H1 (cell line): ENCODE data around the gene LCORL. TPM values are rescaled to one million over a fixed set of nuclear protein-coding genes. Genes with fewer than 3 reads are reported as not detected.

Experiments
- CTCF ChIA-PET: fragments of 300-600 bp; sonication (Branson Sonifier 250); formaldehyde crosslinking; loops from one replicate; lab custom pipeline; 2021; ENCODE audit not compliant: partially characterized antibody; lab: Charles Lee
- POLR2A ChIA-PET: fragments of 300-600 bp; sonication (Branson Sonifier 250); formaldehyde crosslinking; loops from one replicate; lab custom pipeline; 2021; ENCODE audit warnings: inconsistent platforms; ENCODE audit not compliant: partially characterized antibody; lab: Charles Lee
- DNase-seq, 2 experiments: peaks; one replicate each; pipeline versions ENCODE4 v3.0.0 to v3.0.0-alpha.2; 2010 to 2022; ENCODE audit warnings: low spot score in 2 of 2, low read depth in 1 of 2, mixed read lengths in 1 of 2
- FAIRE-seq: peaks from 2 replicates; lab custom pipeline; 2011; peaks lifted over from hg19 to GRCh38; lab: Jason Lieb, UNC
- H2AFZ ChIP-seq: 2 replicates; pipeline ENCODE4 v1.8.1; 2012; ENCODE audit warnings: low read length, inconsistent platforms
- H2AK5ac ChIP-seq: 2 replicates; pipeline ENCODE4 v1.6.1; 2013; ENCODE audit warnings: low read depth, low read length
- H2BK120ac ChIP-seq: replicated peaks from 2 replicates; pipeline ENCODE3; 2013; ENCODE audit warnings: low read depth, low read length, inconsistent platforms
- H2BK12ac ChIP-seq: 2 replicates; pipeline ENCODE4 v1.6.1; 2013; ENCODE audit warnings: low read depth, low read length
- H2BK15ac ChIP-seq: 2 replicates; pipeline ENCODE4 v1.6.1; 2013; ENCODE audit warnings: low read length
- H2BK20ac ChIP-seq: 2 replicates; pipeline ENCODE4 v1.6.1; 2013; ENCODE audit warnings: low read length
- H2BK5ac ChIP-seq: 2 replicates; pipeline ENCODE4 v1.6.1; 2013; ENCODE audit warnings: low read depth, low read length
- H3K14ac ChIP-seq: 2 replicates; pipeline ENCODE4 v1.6.1; 2013; ENCODE audit warnings: inconsistent platforms; ENCODE audit not compliant: insufficient read length
- H3K18ac ChIP-seq: 2 replicates; pipeline ENCODE4 v1.6.1; 2013; ENCODE audit warnings: low read length; ENCODE audit errors: extremely low read depth
- H3K23ac ChIP-seq: 2 replicates; pipeline ENCODE4 v1.6.1; 2013; ENCODE audit warnings: inconsistent platforms; ENCODE audit not compliant: insufficient read length
- H3K23me2 ChIP-seq: 2 replicates; pipeline ENCODE4 v1.6.1; 2013; ENCODE audit warnings: low read depth, low read length
- H3K27ac ChIP-seq: 2 replicates; pipeline ENCODE4 v1.6.1; 2011; ENCODE audit warnings: low read depth, low read length, inconsistent platforms
- H3K27me3 ChIP-seq, 4 experiments: replicated peaks in 1 of 4; 1 replicate in 1 of 4; 2 replicates in 3 of 4; pipeline versions ENCODE4 v1.6.1 to v1.8.1; 2011 to 2013; ENCODE audit warnings: low read length in 3 of 4, mild to moderate bottlenecking in 3 of 4, inconsistent platforms in 2 of 4, mixed read lengths in 2 of 4, moderate library complexity in 1 of 4; ENCODE audit not compliant: control insufficient read depth in 3 of 4, insufficient read depth in 3 of 4; ENCODE audit errors: extremely low read depth in 1 of 4
- H3K36me3 ChIP-seq, 4 experiments: 2 replicates each; pipeline versions ENCODE4 v1.6.1 to v1.8.1; 2011 to 2013; ENCODE audit warnings: mild to moderate bottlenecking in 4 of 4, low read length in 3 of 4, moderate library complexity in 2 of 4, control low read depth in 1 of 4, inconsistent platforms in 1 of 4; ENCODE audit not compliant: insufficient read depth in 4 of 4, control insufficient read depth in 2 of 4
- H3K4ac ChIP-seq: replicated peaks from 2 replicates; pipeline ENCODE3; 2013; ENCODE audit warnings: low read length, low read depth, mixed read lengths, inconsistent platforms; ENCODE audit not compliant: insufficient read length
- H3K4me1 ChIP-seq, 4 experiments: replicated peaks in 1 of 4; 1 replicate in 1 of 4; 2 replicates in 3 of 4; pipeline versions ENCODE4 v1.6.1 to v1.8.1; 2011 to 2013; ENCODE audit warnings: low read length in 3 of 4, inconsistent platforms in 2 of 4, mixed read lengths in 1 of 4; ENCODE audit not compliant: insufficient read depth in 4 of 4, control insufficient read depth in 3 of 4
- H3K4me2 ChIP-seq, 2 experiments: 2 replicates each; pipeline versions ENCODE4 v1.6.1 to v1.8.1; 2011 to 2013; ENCODE audit warnings: low read depth in 2 of 2, low read length in 2 of 2, control low read depth in 1 of 2, inconsistent platforms in 1 of 2, mild to moderate bottlenecking in 1 of 2; ENCODE audit not compliant: insufficient read depth in 1 of 2
- H3K4me3 ChIP-seq, 4 experiments: fragments of 200-600, 300-600 bp in 1 of 4; sonication (generic), shearing (Covaris generic), sonication (Bioruptor Twin) in 1 of 4; 2 replicates each; pipeline versions ENCODE4 v1.5.1 to v1.8.1; 2011 to 2016; ENCODE audit warnings: low read length in 4 of 4, low read depth in 3 of 4, control low read depth in 2 of 4, inconsistent platforms in 2 of 4, mild to moderate bottlenecking in 2 of 4, mixed read lengths in 1 of 4, moderate library complexity in 1 of 4; ENCODE audit not compliant: insufficient read depth in 2 of 4; ENCODE audit errors: extremely low read depth in 1 of 4
- H3K56ac ChIP-seq: replicated peaks from 2 replicates; pipeline ENCODE3; 2013; ENCODE audit warnings: low read depth, mild to moderate bottlenecking, mixed read lengths, low read length, inconsistent platforms; ENCODE audit not compliant: insufficient read length
- H3K79me1 ChIP-seq: 2 replicates; pipeline ENCODE4 v1.6.1; 2013; ENCODE audit warnings: low read depth, low read length, control low read depth
- H3K79me2 ChIP-seq, 2 experiments: 2 replicates each; pipeline versions ENCODE4 v1.6.1 to v1.8.1; 2012 to 2013; ENCODE audit warnings: low read length in 2 of 2, mild to moderate bottlenecking in 2 of 2, inconsistent platforms in 1 of 2; ENCODE audit not compliant: insufficient read depth in 2 of 2, control insufficient read depth in 1 of 2
- H3K9ac ChIP-seq, 4 experiments: replicated peaks in 1 of 4; 1 replicate in 1 of 4; 2 replicates in 3 of 4; pipeline versions ENCODE4 v1.6.1 to v1.8.1; 2011 to 2013; ENCODE audit warnings: low read depth in 3 of 4, low read length in 3 of 4, control low read depth in 2 of 4, mild to moderate bottlenecking in 2 of 4, moderate library complexity in 2 of 4, inconsistent platforms in 1 of 4; ENCODE audit errors: extremely low read depth in 1 of 4
- H3K9me3 ChIP-seq, 2 experiments: 2 replicates each; pipeline versions ENCODE4 v1.6.1 to v1.8.1; 2012 to 2013; ENCODE audit warnings: mild to moderate bottlenecking in 2 of 2, moderate library complexity in 2 of 2, control low read depth in 1 of 2, inconsistent platforms in 1 of 2, low read depth in 1 of 2, low read length in 1 of 2, mixed read lengths in 1 of 2; ENCODE audit not compliant: insufficient read depth in 2 of 2
- H4K20me1 ChIP-seq, 2 experiments: replicated peaks in 1 of 2; 2 replicates each; pipeline versions ENCODE3 to v1.8.1; 2011 to 2013; ENCODE audit warnings: inconsistent platforms in 2 of 2, low read length in 2 of 2, mild to moderate bottlenecking in 1 of 2; ENCODE audit not compliant: insufficient read depth in 2 of 2, control insufficient read depth in 1 of 2
- H4K5ac ChIP-seq: 2 replicates; pipeline ENCODE4 v1.6.1; 2013; ENCODE audit warnings: low read length, low read depth, mixed read lengths, inconsistent platforms; ENCODE audit not compliant: insufficient read length
- H4K8ac ChIP-seq: 2 replicates; pipeline ENCODE4 v1.8.0; 2013; ENCODE audit warnings: mild to moderate bottlenecking, moderate library complexity, low read length, inconsistent platforms; ENCODE audit not compliant: insufficient read depth; ENCODE audit errors: extremely low read depth
- H4K91ac ChIP-seq: replicated peaks from 2 replicates; pipeline ENCODE3; 2013; ENCODE audit warnings: low read length, mixed read lengths, inconsistent platforms; ENCODE audit not compliant: insufficient read length
- BRCA1 ChIP-seq: IDR thresholded peaks from 2 replicates; pipeline ENCODE4 v1.6.1; 2012; ENCODE audit warnings: low read depth, low read length, improper control_type of control experiment
- CBX5 ChIP-seq: fragments of 300-800, 300-1000 bp; sonication (generic); IDR thresholded peaks from 2 replicates; pipeline ENCODE4 v1.7.1; 2016; ENCODE audit warnings: antibody characterized with exemption, low read length, low read depth
- CREB1 ChIP-seq: IDR thresholded peaks from 2 replicates; pipeline ENCODE4 v1.6.1; 2012; ENCODE audit warnings: inconsistent platforms
- GABPA ChIP-seq: IDR thresholded peaks from 2 replicates; pipeline ENCODE4 v1.6.1; 2011; ENCODE audit warnings: mild to moderate bottlenecking, low read length, moderate library complexity, borderline replicate concordance; ENCODE audit not compliant: insufficient read depth
- PHF8 ChIP-seq: fragments of 200-600 bp; sonication (generic); conservative IDR thresholded peaks from 2 replicates; pipeline ENCODE4 v1.7.1; 2012; ENCODE audit warnings: low read depth, mild to moderate bottlenecking, inconsistent platforms, low read length, moderate library complexity
- SIX5 ChIP-seq: IDR thresholded peaks from 2 replicates; pipeline ENCODE4 v1.6.1; 2011; ENCODE audit warnings: mild to moderate bottlenecking, low read depth, low read length
- SP4 ChIP-seq: IDR thresholded peaks from 2 replicates; pipeline ENCODE4 v1.6.1; 2012; ENCODE audit warnings: low read length, inconsistent platforms
- TAF7 ChIP-seq: optimal IDR thresholded peaks from 2 replicates; pipeline ENCODE3; 2011; ENCODE audit warnings: low read depth, mild to moderate bottlenecking, inconsistent platforms, low read length, moderate library complexity, borderline replicate concordance
- TEAD4 ChIP-seq: IDR thresholded peaks from 2 replicates; pipeline ENCODE4 v1.6.1; 2012; ENCODE audit warnings: low read depth, low read length, inconsistent platforms, mixed read lengths
- WGBS, 2 experiments: shearing (Covaris generic) in 1 of 2; methylation state at CpG; one replicate each; pipeline versions ENCODE4 v1.1.6 to v1.1.7; 2013 to 2015; ENCODE audit warnings: low lambda C conversion rate in 2 of 2, mixed read lengths in 2 of 2, inconsistent platforms in 1 of 2, low coverage in 1 of 2, missing lambda C conversion rate in 1 of 2; ENCODE audit not compliant: insufficient replicate concordance in 2 of 2, insufficient coverage in 1 of 2, insufficient read length in 1 of 2; ENCODE audit errors: extremely low coverage in 1 of 2, missing lambda C conversion rate in 1 of 2; 5-methylcytosine and 5-hydroxymethylcytosine counted together
- polyA plus RNA-seq, 7 experiments: library from polyadenylated mRNA; depleted of rRNA in 3 of 7; stranded (reverse) in 5 of 7; unstranded in 2 of 7; fragments of >200 nt in 5 of 7; fragments of 200-250 nt in 2 of 7; gene quantifications; 1 replicate in 5 of 7; 2 replicates in 1 of 7; 4 replicates in 1 of 7; pipeline versions ENCODE4 v1.2.1 to v1.2.3, GENCODE V29; 2011 to 2013; ENCODE audit warnings: missing spikeins in 2 of 7, mixed read lengths in 2 of 7
- total RNA-seq: library from RNA; stranded (reverse); fragmentation: NEBNext Ultra II Directional; extraction: Animal tissue kit (Norgen Biotek cat#: 25700); gene quantifications from 2 replicates; pipeline ENCODE4 v1.2.1, GENCODE V29; 2021

Gene LCORL
- total and polyA plus RNA-seq, 2 of the 8 experiments (the other 6 are each of a cell fraction or from before 2014, with no cell fraction given) = 2.2 to 19.2 TPM

DNA sequence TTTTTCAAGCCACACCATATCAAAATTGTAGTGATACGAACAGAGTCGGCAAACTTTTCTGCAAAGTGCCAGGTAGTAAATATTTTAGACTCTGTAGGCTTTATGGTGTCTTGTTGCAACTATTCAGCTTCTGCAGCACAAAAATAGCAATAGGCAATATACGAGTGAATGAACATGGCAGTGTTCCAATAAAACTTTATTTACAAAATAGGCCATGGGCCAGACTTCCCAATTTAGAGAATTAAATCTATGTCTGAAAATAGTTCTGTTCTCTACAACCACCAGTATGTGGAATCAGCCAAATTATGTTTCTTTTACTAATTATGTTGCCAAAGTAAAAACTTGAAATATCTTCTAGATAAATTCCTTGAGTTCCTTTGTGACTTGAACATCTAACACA, 154.3 kb downstream of the LCORL start:
- Histone ChIP-seq H2BK5ac (no peak overlapping the region), H3K79me1 (no peaks in the 10 kb centered on the region), H3K27ac (no peak overlapping the region), H4K5ac (no peak overlapping the region), H2BK20ac (no peak overlapping the region), H4K91ac (no peak overlapping the region), H3K56ac (no peak overlapping the region), H3K18ac (no peak overlapping the region), H3K4me2 (no peak overlapping the region), H4K8ac (no peak overlapping the region), H3K14ac (no peak overlapping the region), H2AFZ (no peak overlapping the region), H3K23me2 (no peaks in the 10 kb centered on the region), H3K4me3 (no peak overlapping the region), H2BK120ac (no peak overlapping the region), H2BK15ac (no peak overlapping the region), H3K9me3 (peaks cover 3 to 5% of the 10 kb centered on the region in 2 experiments; a peak in 2 of 4 replicates), H3K4me1 (no peaks in the 10 kb centered on the region), H3K36me3 (no peaks in the 10 kb centered on the region), H3K9ac (no peak overlapping the region), H2BK12ac (no peak overlapping the region), H2AK5ac (no peak overlapping the region), H3K23ac (no peak overlapping the region), H4K20me1 (no peaks in the 10 kb centered on the region), H3K4ac (no peak overlapping the region), H3K79me2 (no peaks in the 10 kb centered on the region), H3K27me3 (no peaks in the 10 kb centered on the region)
- DNase-seq = no peak
- ChIA-PET CTCF (no interaction called here), POLR2A (no interaction called here)
- FAIRE-seq = no peak
- 93% methylated on average over 3 of the region's 3 CpGs; no CpG with 5 or more reads in 1 of the 2 experiments for WGBS, 2 experiments
- TF ChIP-seq TAF7 (no peak), GABPA (no peak), CREB1 (no peak), SP4 (no peak), PHF8 (no peak), TEAD4 (no peak), CBX5 (no peak), SIX5 (no peak), BRCA1 (no peak)
